Amniotic epithelial cell (primary cell): ENCODE results near the gene RASAL3.

Source experiments
- DNase-seq: peaks from one replicate; pipeline ENCODE4 v3.0.0-alpha.2; 2010; ENCODE audit warnings: low read depth

The RASAL3 gene

DNA sequence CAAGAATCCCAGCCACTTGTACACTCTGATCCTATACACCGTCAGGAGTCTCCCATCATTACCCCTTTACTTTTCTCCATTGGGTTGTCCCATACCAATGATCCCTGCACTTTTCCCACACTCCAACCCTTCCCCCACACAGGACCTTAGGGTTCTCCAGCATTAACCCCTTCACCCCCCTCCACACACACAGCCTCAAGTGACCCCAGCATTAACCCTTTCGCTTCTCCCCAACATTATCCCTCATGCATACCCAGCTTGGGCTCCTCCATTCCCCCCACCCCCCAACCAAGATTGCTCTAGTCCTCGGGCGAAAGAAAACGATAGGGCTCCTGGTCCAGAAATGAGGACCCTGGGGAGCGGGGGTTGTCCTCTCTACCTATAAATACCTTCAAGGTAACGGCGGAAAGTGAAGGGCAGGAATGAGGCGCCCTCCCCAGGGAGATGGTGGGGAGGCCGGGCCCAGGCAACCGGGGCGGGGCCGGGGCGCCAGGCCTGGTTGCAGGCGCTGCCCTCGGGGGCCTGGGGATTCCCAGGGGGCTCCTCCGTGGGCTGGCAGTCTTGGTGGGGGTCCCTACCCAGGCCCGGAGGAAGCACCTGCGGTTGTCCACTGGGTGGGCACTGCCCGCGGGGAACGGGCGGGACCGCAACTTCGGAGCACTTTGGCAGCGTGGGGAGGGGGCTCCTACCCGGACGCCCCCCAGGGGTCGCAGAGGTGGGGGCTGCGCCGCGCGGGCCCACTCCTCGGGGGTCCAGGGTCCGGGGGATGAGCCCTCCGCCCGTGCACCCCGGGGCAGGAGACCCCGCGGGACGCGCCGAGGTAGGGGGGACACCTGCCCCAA lies 15.3 kb downstream of the RASAL3 start:
- peak; percentile 23 for DNase-seq

DNA sequence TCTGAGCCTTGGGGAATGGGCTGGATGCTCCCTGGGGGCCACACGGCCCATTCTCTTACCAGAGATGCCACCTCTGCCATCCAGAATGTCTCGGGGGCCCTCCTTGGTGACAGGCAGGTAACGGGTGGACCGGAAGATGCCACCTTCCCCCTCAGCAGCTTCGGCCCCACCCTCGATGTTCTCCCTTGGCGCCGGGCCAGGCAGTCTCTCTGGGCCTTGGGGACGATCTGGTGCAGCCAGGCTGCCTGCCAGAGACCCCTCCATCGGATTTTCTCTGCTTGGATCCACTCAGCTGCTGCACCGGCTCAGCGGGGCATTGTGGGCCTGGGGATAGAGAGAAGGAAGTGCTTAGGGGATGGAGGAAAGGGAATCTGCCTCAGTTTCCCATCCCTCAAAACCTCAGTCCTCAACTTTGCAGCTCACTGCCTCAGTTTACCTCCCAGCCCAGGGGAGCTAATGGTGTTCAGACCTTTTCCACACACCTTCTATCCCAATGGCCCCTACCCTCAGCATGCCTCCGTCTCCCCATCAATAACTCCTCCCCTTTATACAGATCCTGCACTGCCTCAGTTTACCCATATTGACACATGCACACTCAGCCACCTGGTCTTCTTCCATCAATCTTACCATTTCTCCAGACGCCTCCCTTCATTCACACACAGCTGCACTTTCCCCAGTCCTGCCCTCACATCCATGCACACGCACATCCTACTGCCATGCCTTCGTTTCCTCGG lies 16.1 kb downstream of the RASAL3 start:
- no peak for DNase-seq

DNA sequence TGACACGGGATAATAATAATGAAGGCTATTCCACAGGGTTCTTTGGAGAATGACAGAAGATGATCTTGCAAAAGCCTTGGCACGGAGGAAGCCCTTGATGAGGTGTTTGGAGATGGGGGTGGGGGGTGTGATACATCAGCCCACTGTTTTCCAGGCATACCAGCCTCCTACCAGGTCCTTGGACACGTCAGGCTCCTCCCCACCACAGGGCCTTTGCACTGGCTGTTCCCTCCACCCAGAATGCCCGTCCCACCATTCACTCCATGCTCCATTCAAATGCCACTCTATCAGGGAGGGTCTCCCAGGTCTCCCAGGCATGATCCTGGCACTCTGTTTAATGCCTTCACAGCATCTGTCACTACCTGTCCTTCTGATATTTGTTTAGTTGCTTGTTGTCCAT lies 17.3 kb downstream of the RASAL3 start:
- no peak for DNase-seq

DNA sequence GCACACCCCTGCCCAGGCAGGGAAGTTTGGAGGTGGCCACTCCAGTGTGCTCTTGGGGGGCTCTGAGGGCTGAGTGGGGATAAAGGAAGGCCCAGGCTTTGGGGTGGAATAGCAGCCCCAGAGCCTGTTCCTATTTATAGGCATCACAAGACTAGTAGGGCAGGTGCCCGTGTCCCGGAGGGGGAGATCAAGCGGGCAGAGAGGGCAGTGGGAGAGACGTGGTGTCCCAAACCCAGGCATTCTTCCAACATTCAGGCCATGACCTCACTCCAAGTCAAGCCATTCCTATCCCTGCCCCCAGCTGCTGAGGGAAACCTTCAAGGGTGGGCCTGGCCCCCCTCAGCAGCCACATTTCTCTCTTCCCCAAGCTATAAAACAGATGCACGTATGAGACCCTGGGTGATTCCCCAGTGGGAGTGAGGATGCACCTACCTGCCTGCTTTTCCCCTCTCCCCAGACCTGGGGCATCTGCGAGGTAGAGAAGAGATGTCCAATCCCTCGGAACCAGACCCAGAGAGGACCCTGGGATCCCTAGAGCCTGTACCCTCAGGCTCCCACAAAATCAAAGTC lies 18.5 kb downstream of the RASAL3 start:
- no peak for DNase-seq

DNA sequence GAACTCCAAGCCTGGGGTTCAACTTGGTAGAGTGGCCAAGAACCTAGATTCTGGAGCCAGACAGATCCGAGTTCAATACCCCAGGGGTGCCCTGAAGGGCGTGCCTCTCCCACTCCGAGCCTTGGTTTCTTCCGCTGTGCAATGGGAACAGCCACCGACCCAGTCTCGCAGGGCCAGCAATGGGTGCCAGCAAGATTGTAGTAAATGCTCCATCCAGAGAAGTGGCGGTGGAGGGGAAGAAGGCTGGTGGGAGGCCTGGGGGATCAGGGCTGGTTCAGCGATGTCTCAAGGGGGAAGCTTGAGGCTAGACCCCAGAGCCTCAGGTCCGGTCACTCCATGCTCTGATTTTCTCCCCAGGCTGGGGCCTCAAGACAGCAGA lies 19.1 kb downstream of the RASAL3 start:
- DNase-seq = no peak

DNA sequence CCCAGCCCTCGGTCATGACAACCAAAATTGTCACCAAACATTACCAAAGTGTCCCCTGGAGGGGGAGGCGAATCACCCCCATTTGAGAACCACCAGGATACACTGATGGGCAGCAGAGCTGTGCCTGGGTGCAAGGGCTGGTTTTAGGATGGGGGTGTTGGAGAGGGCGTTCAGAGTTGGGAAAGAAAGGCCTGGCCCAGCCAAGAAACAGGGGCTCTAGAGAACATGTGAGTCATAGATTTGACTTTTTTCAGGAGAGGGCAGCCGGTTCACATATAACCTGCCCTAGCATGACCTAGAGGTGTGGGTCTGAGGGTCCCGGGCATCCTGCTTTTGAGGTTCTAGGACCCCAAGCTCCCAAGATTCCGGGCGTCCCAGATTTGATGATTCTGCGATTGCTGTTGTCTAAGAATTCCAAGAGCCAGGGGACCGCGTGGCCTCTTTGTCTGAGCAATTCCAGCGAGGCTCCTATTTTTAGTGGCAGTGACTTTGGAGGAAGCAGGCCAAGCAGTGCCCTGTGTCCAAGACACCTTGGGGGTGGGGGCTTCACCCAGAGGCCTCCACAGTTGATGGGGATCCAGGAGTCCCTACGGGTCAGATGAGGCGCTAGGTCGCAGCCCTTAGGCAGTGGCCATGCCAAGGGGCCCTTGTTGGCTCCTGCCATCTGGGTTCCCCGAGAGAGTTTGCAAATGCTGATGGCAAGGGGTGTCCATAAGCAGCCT lies 19.7 kb downstream of the RASAL3 start:
- DNase-seq = no peak

DNA sequence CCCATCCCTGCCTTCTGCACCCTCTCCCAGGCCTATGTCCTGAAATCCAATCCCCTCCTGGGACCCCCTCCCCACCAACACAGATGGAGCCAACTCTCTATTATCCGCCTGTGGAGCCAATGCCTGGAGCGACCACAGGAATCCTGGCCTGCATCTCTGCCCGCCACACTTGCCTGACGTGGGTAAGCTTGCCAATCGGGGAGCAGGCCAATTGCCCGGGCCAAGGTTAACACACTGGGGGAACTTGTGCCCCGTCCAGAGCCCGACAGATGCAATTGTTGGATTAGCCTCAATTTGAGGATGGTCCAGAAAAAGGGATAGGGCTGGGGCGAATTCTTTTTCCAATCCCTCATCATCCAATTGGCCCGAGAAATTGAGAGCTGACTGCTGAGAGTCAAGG lies 20.5 kb downstream of the RASAL3 start:
- no peak for DNase-seq

DNA sequence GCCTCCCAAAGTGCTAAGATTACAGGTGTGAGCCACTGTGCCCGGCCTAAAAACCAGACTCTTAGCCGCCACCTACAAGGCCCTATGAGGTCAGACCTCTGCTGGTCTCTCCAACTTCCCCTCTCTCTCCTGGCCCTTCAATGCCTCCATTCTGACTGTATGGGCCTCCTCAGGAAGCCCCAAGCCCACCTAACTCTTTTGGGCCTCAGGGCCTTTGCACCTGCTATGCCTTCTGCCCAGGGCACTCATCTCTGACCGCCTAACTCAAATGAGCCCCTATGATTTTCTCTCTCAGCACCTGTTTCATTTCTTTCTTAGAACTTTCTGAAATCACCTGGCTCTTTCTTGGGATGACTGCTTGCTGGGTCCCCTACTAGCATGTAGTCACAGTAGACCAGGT lies 21.0 kb downstream of the RASAL3 start:
- no peak for DNase-seq

DNA sequence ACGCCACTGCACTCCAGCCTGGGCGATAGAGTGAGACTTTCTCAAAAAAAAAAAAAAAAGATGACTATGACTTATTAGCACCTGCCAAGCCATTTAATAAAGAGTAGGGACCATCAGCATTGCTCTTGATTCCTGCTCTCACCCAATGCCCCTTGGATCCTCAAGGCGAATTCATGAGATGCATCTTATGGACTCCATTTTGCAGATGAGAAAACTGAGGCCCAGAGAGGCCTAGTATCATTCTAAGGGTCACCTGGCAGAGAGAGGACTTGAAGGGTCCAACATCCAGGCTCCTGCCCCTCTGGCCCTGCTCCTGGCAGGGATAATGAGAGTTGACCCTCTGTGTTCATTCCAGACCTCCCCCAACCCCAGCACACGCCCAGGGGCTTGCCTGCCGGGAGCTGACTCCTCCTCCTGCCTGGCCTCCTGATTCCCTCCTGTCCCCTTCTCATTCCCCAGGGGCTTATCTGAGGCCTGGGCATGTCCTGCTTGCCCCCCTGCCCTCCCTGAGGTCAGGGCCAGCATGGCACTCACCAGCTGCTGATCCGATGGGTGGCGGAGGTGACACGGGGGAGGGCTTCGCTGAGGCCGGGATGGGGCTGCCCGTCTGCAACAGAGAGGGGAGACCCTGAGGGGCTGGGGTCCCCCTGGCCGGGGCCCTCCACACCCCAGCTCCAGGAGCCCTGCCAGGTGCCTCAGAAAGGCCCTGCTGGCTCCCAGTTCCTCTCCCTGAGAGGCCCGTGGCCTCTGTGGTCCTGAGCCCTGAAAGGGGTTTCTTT lies 22.0 kb downstream of the RASAL3 start:
- DNase-seq = no peak

DNA sequence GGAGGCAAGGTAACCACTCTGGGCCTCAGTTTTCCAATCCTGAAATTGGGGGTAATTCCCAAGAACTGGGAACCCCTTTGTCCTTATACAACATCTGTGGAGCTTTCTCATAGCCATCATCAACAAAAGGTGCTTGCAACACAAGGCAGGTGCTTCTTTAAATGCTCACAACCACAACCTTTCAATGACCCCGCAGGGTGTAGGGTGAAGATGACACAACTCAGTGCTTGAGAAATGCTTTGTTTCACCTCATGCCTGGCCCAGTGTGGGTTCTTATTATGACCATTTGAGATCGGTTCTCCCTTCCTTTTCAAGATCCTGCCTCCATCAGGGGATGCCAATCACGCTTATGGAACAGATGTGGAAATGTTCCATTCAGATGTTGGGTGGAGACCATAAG lies 23.0 kb downstream of the RASAL3 start:
- DNase-seq = no peak

DNA sequence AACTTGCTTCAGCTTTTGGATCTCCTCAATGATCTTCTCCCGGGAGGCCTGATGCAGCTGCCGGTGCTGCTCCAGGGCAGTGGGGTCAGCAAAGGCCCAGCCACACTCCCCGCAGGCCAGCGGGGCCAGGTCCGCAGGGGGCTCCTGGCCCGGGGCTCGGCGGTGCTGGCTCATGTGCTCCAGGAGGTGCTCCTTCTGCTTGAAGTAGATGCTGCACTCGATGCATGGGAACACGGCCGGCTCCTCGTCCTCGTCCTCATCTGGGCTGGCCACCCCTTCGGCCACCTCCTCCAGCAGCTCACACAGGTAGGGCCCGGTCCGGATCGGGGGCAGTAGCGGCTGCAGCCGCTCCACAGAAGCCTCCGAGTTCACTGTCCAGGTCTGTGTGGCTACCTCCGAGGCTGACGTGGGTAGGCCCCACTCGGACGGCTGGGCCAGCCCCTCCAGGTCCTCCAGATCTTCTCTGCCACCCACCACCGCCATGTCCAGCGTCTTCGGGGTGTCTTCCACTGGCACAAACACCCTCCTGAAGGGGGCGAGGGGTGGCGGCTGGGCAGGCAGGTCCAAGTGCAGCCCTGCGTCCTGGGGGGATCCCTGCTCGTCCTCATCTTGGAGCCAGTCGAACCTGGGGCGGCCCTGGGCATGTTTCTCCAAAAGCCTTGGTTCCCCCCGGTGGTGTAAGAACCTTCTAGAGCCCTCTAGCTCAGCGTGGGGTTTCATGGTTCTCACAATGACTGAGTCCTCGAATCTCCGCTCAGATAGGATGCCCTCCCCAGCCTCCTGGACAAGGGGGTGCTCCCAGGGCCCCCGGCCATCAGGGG lies 24.3 kb downstream of the RASAL3 start:
- DNase-seq = no peak

DNA sequence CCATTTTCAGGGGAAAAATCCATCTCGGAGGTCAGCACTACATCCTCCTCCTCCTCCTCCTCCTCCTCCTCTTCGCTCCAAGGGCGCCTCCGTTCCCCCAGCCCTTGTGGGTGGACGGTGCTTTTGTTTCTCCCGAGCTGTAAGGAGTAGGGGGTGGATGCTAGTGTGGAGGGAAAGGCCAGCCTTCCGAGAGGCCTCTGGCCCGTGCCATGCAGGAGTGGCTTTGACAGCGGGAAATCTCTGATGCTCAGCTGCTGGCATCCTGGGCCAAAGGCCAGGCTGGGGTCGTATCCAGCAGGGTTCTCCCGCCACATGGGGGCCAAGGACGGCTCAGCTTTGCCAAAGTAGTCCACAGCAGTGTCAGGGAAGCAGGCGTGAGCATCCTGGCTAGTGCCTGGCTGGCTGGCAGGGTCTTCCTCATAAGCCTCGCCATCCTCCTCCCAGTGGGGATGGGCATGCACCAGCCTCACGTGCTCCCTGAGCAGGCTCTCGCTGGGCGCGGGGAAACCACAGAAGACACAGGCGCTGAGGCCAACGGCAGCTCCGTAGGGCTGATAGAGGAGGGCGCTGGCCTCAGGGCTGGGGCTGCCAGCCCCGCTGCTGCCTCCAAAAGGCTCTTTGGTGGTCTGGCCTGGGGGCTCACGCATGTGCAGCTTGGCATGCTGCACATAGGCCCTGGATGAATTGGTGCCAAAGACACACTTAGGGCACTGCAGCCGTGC lies 25.1 kb downstream of the RASAL3 start:
- DNase-seq = no peak

DNA sequence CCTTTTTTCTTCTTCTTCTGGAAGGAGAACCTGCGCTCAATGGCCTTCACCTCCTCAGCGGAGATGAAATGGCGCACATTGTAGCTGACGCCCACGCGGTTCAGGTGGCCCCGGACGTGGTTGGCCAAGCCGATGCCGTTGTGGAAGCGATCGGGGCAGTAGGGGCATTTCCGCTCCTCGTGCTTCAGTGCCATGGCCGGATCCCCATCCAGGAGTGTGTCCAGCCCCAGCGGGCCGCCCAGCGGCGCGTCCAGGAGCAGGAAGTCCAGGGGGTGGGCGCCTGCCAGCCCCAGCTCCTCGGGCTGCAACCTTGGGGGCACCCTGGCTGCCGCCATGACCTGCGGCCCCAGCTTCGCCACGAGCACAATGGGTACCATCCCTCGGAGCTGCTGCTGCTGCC lies 25.8 kb downstream of the RASAL3 start:
- DNase-seq = no peak

DNA sequence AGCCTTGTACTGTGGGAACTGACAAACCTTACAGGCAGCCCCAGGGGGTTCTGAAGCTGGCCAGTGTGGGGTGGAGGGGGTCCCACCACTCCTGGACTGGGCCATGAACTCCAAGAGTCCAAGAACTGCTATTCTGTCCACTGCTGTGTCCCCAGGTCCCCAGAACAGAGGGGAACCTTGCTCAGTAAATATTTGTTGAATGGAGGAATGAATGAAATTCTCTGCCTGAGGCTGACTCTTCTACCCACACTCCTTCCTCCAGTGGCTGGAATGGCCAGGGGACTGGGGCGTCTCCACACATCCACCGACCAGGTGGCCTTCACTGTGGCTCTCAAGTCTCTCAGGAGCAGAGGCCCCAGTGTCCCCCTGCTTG lies 26.2 kb downstream of the RASAL3 start:
- DNase-seq = no peak

DNA sequence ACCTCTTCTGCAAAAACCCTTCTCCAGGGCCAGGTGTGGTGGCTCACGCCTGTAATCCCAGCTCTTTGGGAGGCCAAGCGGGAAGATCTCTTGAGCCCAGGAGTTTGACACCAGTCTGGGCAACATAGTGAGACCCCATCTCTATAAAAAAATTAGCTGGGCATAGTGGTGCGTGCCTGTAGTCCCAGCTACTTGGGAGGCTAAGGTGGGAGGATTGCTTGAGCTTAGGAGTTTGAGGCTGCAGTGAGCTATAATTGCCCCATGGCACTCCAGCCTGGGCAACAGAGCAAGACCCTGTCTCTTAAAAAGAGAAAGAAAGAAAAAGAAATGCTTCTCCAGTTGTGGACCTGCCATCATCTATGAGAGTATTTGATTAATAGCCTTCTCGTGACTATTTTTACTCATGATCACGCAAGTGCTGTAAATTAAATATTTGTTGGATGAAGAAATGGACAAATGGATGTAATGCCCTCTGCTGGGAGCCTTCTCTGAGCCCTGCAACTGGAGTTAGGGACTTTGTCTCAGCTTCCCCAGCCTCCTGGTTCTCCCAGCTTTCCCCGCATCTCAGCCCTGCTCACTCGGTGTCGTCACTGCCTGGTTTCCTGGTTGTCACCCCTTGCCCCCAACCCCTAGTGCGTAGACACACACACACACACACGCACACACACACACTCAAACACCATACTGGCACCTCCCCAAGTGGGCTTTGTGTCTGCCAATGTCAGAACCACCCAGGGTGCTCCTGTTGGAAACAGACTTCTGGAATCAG lies 26.8 kb downstream of the RASAL3 start:
- peak; percentile 36 for DNase-seq

DNA sequence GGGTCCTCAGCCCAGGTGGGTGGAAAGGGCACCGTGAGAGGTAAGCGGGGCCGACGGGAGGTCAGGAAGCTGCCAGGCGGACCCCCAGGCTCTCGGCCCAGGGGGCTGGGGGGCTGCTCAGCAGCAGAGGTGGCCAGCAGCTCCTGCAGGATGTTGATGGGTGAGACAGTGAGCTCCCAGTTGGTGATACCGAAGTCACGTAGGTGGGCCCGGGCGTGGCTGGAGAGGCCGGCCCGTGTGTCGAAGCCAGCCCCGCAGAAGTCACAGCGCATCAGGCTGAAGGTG lies 27.6 kb downstream of the RASAL3 start:
- no peak for DNase-seq

DNA sequence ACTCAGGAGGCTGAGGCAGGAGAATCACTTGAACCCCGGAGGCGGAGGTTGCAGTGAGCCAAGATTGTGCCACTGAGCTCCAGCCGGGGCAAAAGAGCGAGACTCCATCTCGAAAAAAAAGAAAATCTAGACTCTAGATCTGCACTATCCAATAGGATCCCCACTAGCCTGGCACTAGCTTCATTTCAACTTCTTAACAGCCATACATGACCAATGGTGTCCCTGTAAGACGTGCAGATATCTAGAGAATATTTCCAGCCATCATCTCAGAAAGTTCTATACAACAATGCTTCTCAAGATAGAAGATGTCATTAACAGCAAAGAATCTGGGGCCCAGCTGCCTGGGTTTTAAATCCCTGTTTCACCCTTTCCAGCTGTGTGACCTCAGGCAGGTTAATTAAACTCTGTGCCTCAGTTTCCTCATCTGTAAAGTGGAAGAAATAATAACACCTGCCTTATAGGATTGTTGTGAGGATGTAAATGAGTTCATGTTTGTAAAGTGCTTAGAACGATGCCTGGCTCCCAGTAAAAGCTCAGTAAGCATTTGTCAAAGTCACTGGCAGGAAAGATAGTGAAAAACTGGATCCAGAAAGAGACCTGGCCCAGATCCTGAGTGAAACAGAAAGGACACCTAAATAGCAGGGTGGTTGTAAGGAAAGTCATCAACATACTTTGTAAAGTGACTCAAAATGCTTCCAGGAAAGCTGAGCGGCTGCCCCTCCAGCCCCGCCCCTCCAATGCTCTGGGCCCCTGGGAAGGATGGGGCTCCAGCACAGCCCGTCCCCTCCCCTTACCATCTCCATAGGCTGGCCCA lies 28.1 kb downstream of the RASAL3 start:
- DNase-seq = no peak

DNA sequence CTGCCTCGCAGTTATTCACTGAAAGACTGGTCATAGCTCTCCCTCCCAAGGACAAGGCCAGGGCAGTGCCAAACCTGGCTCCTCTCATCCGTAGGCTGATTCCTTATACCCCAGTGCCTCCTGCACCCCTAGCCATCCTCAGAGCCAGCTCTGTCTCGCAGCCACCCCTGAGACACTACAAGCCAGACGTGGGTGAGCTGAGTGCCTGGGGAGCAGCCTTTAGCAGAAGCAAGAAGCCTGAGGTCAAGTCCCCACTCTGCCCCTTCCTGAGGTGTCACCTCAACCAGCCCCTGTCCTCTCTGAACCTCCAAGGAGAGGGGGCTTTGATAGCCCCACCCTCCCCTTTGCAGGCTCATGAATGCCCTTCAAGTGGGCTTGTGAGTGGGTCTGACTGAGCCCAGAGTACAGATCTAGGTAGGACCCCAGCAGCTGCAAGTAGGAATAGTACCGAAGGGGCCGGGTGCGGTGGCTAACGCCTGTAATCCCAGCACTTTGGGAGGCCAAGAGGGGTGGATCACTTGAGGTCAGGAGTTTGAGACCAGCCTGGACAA lies 30.8 kb downstream of the RASAL3 start:
- no peak for DNase-seq
